Mesenchymal stem cell (in vitro differentiated cells and primary cell): ENCODE results near the gene RASEF.

Experiments used
- DNase-seq: peaks from one replicate; pipeline ENCODE4 v3.0.0-alpha.2; 2013
- H2AFZ ChIP-seq: one replicate; pipeline ENCODE4 v1.6.1; 2013; ENCODE audit warnings: low read depth, mild to moderate bottlenecking, control low read depth, inconsistent platforms, low read length, moderate library complexity
- H2AK5ac ChIP-seq: 2 replicates; pipeline ENCODE4 v1.6.1; 2013; ENCODE audit warnings: low read length, moderate library complexity, mild to moderate bottlenecking, inconsistent platforms; ENCODE audit not compliant: severe bottlenecking
- H2BK120ac ChIP-seq: one replicate; pipeline ENCODE4 v1.6.1; 2013; ENCODE audit warnings: low read depth, mild to moderate bottlenecking, inconsistent platforms, low read length, moderate library complexity
- H2BK12ac ChIP-seq, 2 experiments: one replicate each; pipeline ENCODE4 v1.6.1; 2013; ENCODE audit warnings: inconsistent platforms in 2 of 2, low read length in 2 of 2, mild to moderate bottlenecking in 2 of 2, moderate library complexity in 2 of 2, control low read depth in 1 of 2
- H2BK15ac ChIP-seq: one replicate; pipeline ENCODE4 v1.6.1; 2013; ENCODE audit warnings: mild to moderate bottlenecking, low read depth, inconsistent platforms; ENCODE audit not compliant: poor library complexity, severe bottlenecking
- H2BK5ac ChIP-seq: 2 replicates; pipeline ENCODE4 v1.6.1; 2013; ENCODE audit warnings: low read depth, mild to moderate bottlenecking, low read length, control low read depth, inconsistent platforms; ENCODE audit not compliant: poor library complexity, severe bottlenecking
- H3K14ac ChIP-seq, 2 experiments: one replicate each; pipeline ENCODE4 v1.6.1; 2013; ENCODE audit warnings: inconsistent platforms in 2 of 2, low read length in 2 of 2, control low read depth in 1 of 2, mild to moderate bottlenecking in 1 of 2, moderate library complexity in 1 of 2
- H3K18ac ChIP-seq, 2 experiments: one replicate each; pipeline ENCODE4 v1.6.1; 2013; ENCODE audit warnings: inconsistent platforms in 2 of 2, low read length in 2 of 2, control low read depth in 1 of 2, low read depth in 1 of 2, mild to moderate bottlenecking in 1 of 2
- H3K23ac ChIP-seq, 2 experiments: one replicate each; pipeline ENCODE4 v1.6.1; 2013; ENCODE audit warnings: inconsistent platforms in 2 of 2, low read length in 2 of 2, mild to moderate bottlenecking in 2 of 2, moderate library complexity in 2 of 2, control low read depth in 1 of 2
- H3K27ac ChIP-seq: 2 replicates; pipeline ENCODE4 v1.5.1; 2013; ENCODE audit warnings: mild to moderate bottlenecking, moderate library complexity, low read length, control low read depth, inconsistent platforms; ENCODE audit not compliant: poor library complexity, severe bottlenecking
- H3K27me3 ChIP-seq, 2 experiments: 2 replicates each; pipeline versions ENCODE4 v1.6.1 to v1.7.0; 2013; ENCODE audit warnings: low read length in 2 of 2, mild to moderate bottlenecking in 2 of 2, moderate library complexity in 2 of 2, control low read depth in 1 of 2, inconsistent platforms in 1 of 2; ENCODE audit not compliant: control insufficient read depth in 1 of 2, insufficient read depth in 1 of 2
- H3K36me3 ChIP-seq, 2 experiments: 2 replicates each; pipeline versions ENCODE4 v1.6.1 to v1.7.0; 2013; ENCODE audit warnings: low read length in 2 of 2, control low read depth in 1 of 2, inconsistent platforms in 1 of 2, low read depth in 1 of 2, mild to moderate bottlenecking in 1 of 2; ENCODE audit not compliant: insufficient read depth in 2 of 2, control insufficient read depth in 1 of 2
- H3K4ac ChIP-seq, 2 experiments: one replicate each; pipeline ENCODE4 v1.6.1; 2013; ENCODE audit warnings: inconsistent platforms in 2 of 2, low read length in 2 of 2, mild to moderate bottlenecking in 2 of 2, moderate library complexity in 2 of 2, control low read depth in 1 of 2, low read depth in 1 of 2
- H3K4me1 ChIP-seq: 2 replicates; pipeline ENCODE4 v1.6.1; 2013; ENCODE audit warnings: low read depth, low read length, control low read depth; ENCODE audit not compliant: control insufficient read depth, insufficient read depth
- H3K4me2 ChIP-seq: 2 replicates; pipeline ENCODE4 v1.6.1; 2013; ENCODE audit warnings: low read length, mild to moderate bottlenecking, inconsistent platforms; ENCODE audit not compliant: poor library complexity, severe bottlenecking
- H3K4me3 ChIP-seq, 2 experiments: 2 replicates each; pipeline versions ENCODE4 v1.5.1 to v1.7.0; 2013; ENCODE audit warnings: low read length in 2 of 2, mild to moderate bottlenecking in 2 of 2, control low read depth in 1 of 2, low read depth in 1 of 2; ENCODE audit not compliant: insufficient read depth in 1 of 2
- H3K79me1 ChIP-seq: replicated peaks from 2 replicates; pipeline ENCODE4 v1.6.1; 2013; ENCODE audit warnings: mild to moderate bottlenecking, control low read depth, low read length, inconsistent platforms; ENCODE audit not compliant: poor library complexity, severe bottlenecking
- H3K9ac ChIP-seq: 2 replicates; pipeline ENCODE4 v1.7.0; 2013; ENCODE audit warnings: mild to moderate bottlenecking, low read length, moderate library complexity
- H3K9me3 ChIP-seq: 2 replicates; pipeline ENCODE4 v1.7.0; 2013; ENCODE audit warnings: mild to moderate bottlenecking, low read length; ENCODE audit not compliant: control insufficient read depth
- H4K8ac ChIP-seq: one replicate; pipeline ENCODE4 v1.6.1; 2013; ENCODE audit warnings: inconsistent platforms, mild to moderate bottlenecking, low read length, moderate library complexity
- H4K91ac ChIP-seq: one replicate; pipeline ENCODE4 v1.6.1; 2013; ENCODE audit warnings: mild to moderate bottlenecking, low read length, inconsistent platforms
- WGBS: methylation state at CpG from one replicate; pipeline ENCODE4 v1.1.7; 2013; ENCODE audit warnings: mixed read lengths; 5-methylcytosine and 5-hydroxymethylcytosine counted together

RASEF gene

GRCh38 chr9:83039303-83039702 is 23.6 kb downstream of the RASEF start:
- Histone ChIP-seq H3K23ac (no peak overlapping the region), H3K9me3 (no peaks in the 10 kb centered on the region), H4K91ac (no peak overlapping the region), H3K36me3 (no peaks in the 10 kb centered on the region), H2BK15ac (no peak overlapping the region), H3K27me3 (peaks cover 8 to 9% of the 10 kb centered on the region in 2 experiments), H3K4me3 (no peak overlapping the region), H3K14ac (no peak overlapping the region), H3K18ac (peak overlapping the region in 1 of 2 experiments; percentile 4), H2AFZ (no peak overlapping the region), H4K8ac (no peak overlapping the region), H3K79me1 (no peaks in the 10 kb centered on the region), H2AK5ac (no peak overlapping the region), H2BK120ac (no peak overlapping the region), H3K4me2 (no peak overlapping the region), H2BK12ac (peak overlapping the region in 1 of 2 experiments; percentile 4), H3K4ac (no peak overlapping the region), H3K9ac (no peak overlapping the region), H2BK5ac (no peak overlapping the region), H3K27ac (no peak overlapping the region), H3K4me1 (no peaks in the 10 kb centered on the region)
- WGBS = 85% methylated on average over 5 of the region's 5 CpGs
- DNase-seq = no peak

DNA sequence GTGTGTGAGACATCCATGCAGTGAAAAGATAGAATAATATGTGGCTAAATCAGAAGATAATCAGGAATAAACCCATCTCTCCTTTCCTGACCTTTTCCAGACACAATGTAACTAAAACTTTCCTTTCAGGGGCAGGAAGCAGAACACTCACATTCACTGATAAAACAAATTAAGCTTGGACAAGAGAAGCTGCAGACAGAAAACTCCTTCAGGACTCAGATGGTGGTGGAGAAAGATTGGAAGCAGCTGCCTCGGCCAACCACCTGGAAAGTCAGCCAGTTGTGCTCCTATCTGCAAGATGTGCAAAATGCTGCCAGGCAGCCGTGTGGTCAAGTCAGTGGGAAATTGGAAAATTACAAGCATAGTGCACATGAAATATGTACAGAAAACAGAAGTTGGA is 26.9 kb downstream of the RASEF start:
- H2BK120ac ChIP-seq = no peak overlapping the region
- H2BK15ac ChIP-seq = no peak overlapping the region
- H3K4me3 ChIP-seq = no peak overlapping the region
- H2AK5ac ChIP-seq = no peak overlapping the region
- no peak overlapping the region for H2BK12ac ChIP-seq
- no peak overlapping the region for H3K9ac ChIP-seq
- no peak overlapping the region for H3K18ac ChIP-seq
- no peak overlapping the region for H4K91ac ChIP-seq
- peaks cover 5% of the 10 kb centered on the region for H3K4me1 ChIP-seq
- H3K4ac ChIP-seq = no peak overlapping the region
- no peak overlapping the region for H4K8ac ChIP-seq
- H3K79me1 ChIP-seq = no peaks in the 10 kb centered on the region
- no peak overlapping the region for H3K23ac ChIP-seq
- H3K14ac ChIP-seq = no peak overlapping the region
- no peaks in the 10 kb centered on the region for H3K27me3 ChIP-seq
- H2AFZ ChIP-seq = no peak overlapping the region
- no peaks in the 10 kb centered on the region for H3K36me3 ChIP-seq
- DNase-seq = no peak
- WGBS = 74% methylated on average over 2 of the region's 2 CpGs
- H3K27ac ChIP-seq = no peak overlapping the region
- no peaks in the 10 kb centered on the region for H3K9me3 ChIP-seq
- H2BK5ac ChIP-seq = no peak overlapping the region
- no peak overlapping the region for H3K4me2 ChIP-seq

DNA sequence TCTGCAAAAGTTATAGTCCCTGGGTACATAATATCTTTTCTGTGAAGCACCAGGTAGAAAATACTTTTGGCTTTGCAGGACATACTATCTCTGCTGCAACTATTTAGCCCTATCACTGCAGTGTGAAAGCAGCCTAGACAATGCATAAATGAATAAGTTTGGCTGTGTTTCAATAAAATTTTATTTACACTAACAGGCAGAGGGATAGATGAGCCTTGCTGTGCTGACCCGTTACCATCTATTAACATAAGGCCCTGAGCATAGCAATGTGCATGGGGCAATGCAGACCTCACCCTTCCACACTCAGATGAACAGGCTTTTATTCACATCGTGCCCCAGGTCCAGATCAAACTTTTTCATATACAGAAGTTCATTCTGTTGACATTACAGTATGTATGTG is 27.8 kb downstream of the RASEF start:
- no peaks in the 10 kb centered on the region for H3K36me3 ChIP-seq
- H3K4me1 ChIP-seq = peaks cover 5% of the 10 kb centered on the region
- H3K4me3 ChIP-seq = no peak overlapping the region
- no peak overlapping the region for H4K91ac ChIP-seq
- H4K8ac ChIP-seq = no peak overlapping the region
- H2BK120ac ChIP-seq = no peak overlapping the region
- no peaks in the 10 kb centered on the region for H3K9me3 ChIP-seq
- H2BK15ac ChIP-seq = no peak overlapping the region
- no peak overlapping the region for H3K4ac ChIP-seq
- no peak overlapping the region for H3K23ac ChIP-seq
- H3K27me3 ChIP-seq = no peaks in the 10 kb centered on the region
- no peak overlapping the region for H3K9ac ChIP-seq
- no peak overlapping the region for H2AK5ac ChIP-seq
- no peak overlapping the region for H3K4me2 ChIP-seq
- 100% methylated on average over 2 of the region's 2 CpGs for WGBS
- H3K79me1 ChIP-seq = no peaks in the 10 kb centered on the region
- H2AFZ ChIP-seq = no peak overlapping the region
- H3K27ac ChIP-seq = no peak overlapping the region
- no peak overlapping the region for H2BK12ac ChIP-seq
- no peak overlapping the region for H2BK5ac ChIP-seq
- H3K18ac ChIP-seq = no peak overlapping the region
- H3K14ac ChIP-seq = no peak overlapping the region
- no peak for DNase-seq

- no peaks in the 10 kb centered on the region for H3K9me3 ChIP-seq
- H3K18ac ChIP-seq = no peak overlapping the region
- H3K4me1 ChIP-seq = peaks cover 6% of the 10 kb centered on the region
- H3K27me3 ChIP-seq = no peaks in the 10 kb centered on the region
- H2AFZ ChIP-seq = no peak overlapping the region
- no peak overlapping the region for H3K4me2 ChIP-seq
- 8% methylated on average over 1 of the region's 1 CpG for WGBS
- H3K4ac ChIP-seq = no peak overlapping the region
- H2BK12ac ChIP-seq = no peak overlapping the region
- H3K36me3 ChIP-seq = no peaks in the 10 kb centered on the region
- no peak overlapping the region for H3K27ac ChIP-seq
- H2BK15ac ChIP-seq = no peak overlapping the region
- H2AK5ac ChIP-seq = no peak overlapping the region
- H3K9ac ChIP-seq = no peak overlapping the region
- no peak overlapping the region for H2BK5ac ChIP-seq
- H2BK120ac ChIP-seq = no peak overlapping the region
- DNase-seq = peak; percentile 58
- H4K91ac ChIP-seq = no peak overlapping the region
- H3K4me3 ChIP-seq = no peak overlapping the region
- H4K8ac ChIP-seq = no peak overlapping the region
- H3K14ac ChIP-seq = no peak overlapping the region
- no peak overlapping the region for H3K23ac ChIP-seq
- no peaks in the 10 kb centered on the region for H3K79me1 ChIP-seq
Observed at GRCh38 chr9:83034587-83034986, 28.4 kb downstream of the RASEF start.
